ENCODE data around the gene ANKRD13B.

GRCh38 chr17:29640981-29641642, 48.2 kb downstream of the ANKRD13B start:
- TF ChIP-seq, protein P1, sequence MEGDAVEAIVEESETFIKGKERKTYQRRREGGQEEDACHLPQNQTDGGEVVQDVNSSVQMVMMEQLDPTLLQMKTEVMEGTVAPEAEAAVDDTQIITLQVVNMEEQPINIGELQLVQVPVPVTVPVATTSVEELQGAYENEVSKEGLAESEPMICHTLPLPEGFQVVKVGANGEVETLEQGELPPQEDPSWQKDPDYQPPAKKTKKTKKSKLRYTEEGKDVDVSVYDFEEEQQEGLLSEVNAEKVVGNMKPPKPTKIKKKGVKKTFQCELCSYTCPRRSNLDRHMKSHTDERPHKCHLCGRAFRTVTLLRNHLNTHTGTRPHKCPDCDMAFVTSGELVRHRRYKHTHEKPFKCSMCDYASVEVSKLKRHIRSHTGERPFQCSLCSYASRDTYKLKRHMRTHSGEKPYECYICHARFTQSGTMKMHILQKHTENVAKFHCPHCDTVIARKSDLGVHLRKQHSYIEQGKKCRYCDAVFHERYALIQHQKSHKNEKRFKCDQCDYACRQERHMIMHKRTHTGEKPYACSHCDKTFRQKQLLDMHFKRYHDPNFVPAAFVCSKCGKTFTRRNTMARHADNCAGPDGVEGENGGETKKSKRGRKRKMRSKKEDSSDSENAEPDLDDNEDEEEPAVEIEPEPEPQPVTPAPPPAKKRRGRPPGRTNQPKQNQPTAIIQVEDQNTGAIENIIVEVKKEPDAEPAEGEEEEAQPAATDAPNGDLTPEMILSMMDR (IDR thresholded peaks at IDR 0.05) = no peak
- TF ChIP-seq ZBTB21 (CRISPR knock-in tag; IDR thresholded peaks at IDR 0.05; ENCODE audit: borderline replicate concordance) (no peak), ZNF263 (CRISPR knock-in tag; IDR thresholded peaks at IDR 0.05; ENCODE audit: low read depth) (no peak), ESRRA (CRISPR knock-in tag; IDR thresholded peaks at IDR 0.05; ENCODE audit: borderline replicate concordance) (no peak), ZNF138 (CRISPR knock-in tag; conservative IDR thresholded peaks at IDR 0.05) (no peak), ATF6 (CRISPR knock-in tag; IDR thresholded peaks at IDR 0.05) (no peak), KAT7 (CRISPR knock-in tag; IDR thresholded peaks at IDR 0.05; ENCODE audit: borderline replicate concordance) (no peak), TCF7 (CRISPR knock-in tag; IDR thresholded peaks at IDR 0.05; ENCODE audit: low read depth) (no peak), CREM (CRISPR knock-in tag; IDR thresholded peaks at IDR 0.05) (no peak), USF2 (CRISPR knock-in tag; IDR thresholded peaks at IDR 0.05) (no peak)

All from WTC11 (cell line).